Type B pancreatic cell (in vitro differentiated cells): ENCODE data around the gene FOXRED2. TPM values are rescaled to one million over a fixed set of nuclear protein-coding genes. Genes with fewer than 3 reads are reported as not detected.

ENCODE experiments used
- DNase-seq: peaks from one replicate; pipeline ENCODE4 v3.0.0; 2021; ENCODE audit warnings: mixed read lengths; ENCODE audit not compliant: unreplicated experiment; ENCODE audit errors: extremely low spot score
- H3K27ac Mint-ChIP-seq: 2 replicates; pipeline ENCODE4 v1.8.0; 2021; ENCODE audit warnings: mild to moderate bottlenecking, mixed read lengths
- H3K27me3 Mint-ChIP-seq: 2 replicates; pipeline ENCODE4 v1.8.0; 2021; ENCODE audit warnings: mixed read lengths
- H3K36me3 Mint-ChIP-seq: 2 replicates; pipeline ENCODE4 v1.8.0; 2021; ENCODE audit warnings: mixed read lengths
- H3K4me1 Mint-ChIP-seq: one replicate; pipeline ENCODE4 v1.8.0; 2021; ENCODE audit warnings: mixed read lengths; ENCODE audit not compliant: unreplicated experiment
- H3K4me3 Mint-ChIP-seq: 2 replicates; pipeline ENCODE4 v1.8.0; 2021; ENCODE audit warnings: mild to moderate bottlenecking, mixed read lengths
- H3K9me3 Mint-ChIP-seq: 2 replicates; pipeline ENCODE4 v1.8.0; 2021; ENCODE audit warnings: mixed read lengths
- total RNA-seq: library from RNA; stranded (reverse); gene quantifications from 2 replicates; pipeline ENCODE4 v1.2.1, GENCODE V29; 2021; ENCODE audit warnings: low replicate concordance
- TF ChIP-seq, protein P1 (sequence below): fragments of 200-600 bp; sonication (generic); conservative IDR thresholded peaks from 2 replicates; pipeline ENCODE4 v1.5.0; 2021; ENCODE audit warnings: antibody characterized with exemption, mild to moderate bottlenecking

FOXRED2 gene
- total RNA-seq, 1 donor from 2014 or later, result 38.8 TPM

DNA sequence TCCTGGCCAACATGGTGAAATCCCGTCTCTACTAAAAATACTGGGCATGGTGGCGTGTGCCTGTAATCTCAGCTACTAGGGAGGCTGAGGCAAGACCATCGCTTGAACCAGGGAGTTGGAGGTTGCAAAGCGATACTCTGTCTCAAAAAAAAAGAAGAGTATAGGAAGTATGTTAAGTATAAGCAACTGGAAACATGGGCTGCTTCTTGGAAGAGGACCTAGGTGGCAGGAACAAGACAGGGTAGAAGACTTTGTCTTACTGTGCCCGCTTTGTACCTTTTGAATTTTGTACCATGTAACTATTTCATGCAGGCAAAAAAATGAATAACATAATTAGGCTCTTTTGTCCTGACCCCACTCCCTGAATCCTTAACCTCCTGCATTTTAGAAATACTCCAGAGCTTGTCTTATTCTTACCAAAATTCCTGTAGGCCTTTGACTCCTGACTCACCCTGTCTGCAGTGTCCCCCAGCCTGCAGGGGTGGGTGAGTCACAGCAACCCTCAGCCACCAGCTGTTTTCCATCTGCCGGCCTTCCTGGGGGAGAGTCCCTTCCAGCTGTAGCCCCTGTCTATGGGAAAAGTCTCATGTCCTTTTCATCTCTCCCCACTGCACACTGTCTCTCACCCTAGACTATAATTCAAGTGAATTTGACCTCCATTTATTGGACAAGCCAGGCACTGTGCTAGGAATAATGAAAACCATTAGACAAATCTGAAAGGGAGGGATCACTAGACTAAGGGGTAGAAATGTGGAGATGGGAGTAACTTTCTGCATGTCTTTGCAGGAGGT lies 67.2 kb downstream of the FOXRED2 start:
- Mint-ChIP-seq H3K9me3 (no peaks in the 10 kb centered on the region), H3K4me3 (no peak overlapping the region), H3K36me3 (no peaks in the 10 kb centered on the region), H3K4me1 (peaks cover 21% of the 10 kb centered on the region), H3K27me3 (no peaks in the 10 kb centered on the region), H3K27ac (peak overlapping the region; percentile 19)
- no peak for DNase-seq
- TF ChIP-seq, protein P1, sequence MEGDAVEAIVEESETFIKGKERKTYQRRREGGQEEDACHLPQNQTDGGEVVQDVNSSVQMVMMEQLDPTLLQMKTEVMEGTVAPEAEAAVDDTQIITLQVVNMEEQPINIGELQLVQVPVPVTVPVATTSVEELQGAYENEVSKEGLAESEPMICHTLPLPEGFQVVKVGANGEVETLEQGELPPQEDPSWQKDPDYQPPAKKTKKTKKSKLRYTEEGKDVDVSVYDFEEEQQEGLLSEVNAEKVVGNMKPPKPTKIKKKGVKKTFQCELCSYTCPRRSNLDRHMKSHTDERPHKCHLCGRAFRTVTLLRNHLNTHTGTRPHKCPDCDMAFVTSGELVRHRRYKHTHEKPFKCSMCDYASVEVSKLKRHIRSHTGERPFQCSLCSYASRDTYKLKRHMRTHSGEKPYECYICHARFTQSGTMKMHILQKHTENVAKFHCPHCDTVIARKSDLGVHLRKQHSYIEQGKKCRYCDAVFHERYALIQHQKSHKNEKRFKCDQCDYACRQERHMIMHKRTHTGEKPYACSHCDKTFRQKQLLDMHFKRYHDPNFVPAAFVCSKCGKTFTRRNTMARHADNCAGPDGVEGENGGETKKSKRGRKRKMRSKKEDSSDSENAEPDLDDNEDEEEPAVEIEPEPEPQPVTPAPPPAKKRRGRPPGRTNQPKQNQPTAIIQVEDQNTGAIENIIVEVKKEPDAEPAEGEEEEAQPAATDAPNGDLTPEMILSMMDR, result no peak

Other genes starting within 250 kb of the FOXRED2 start
- gene MYH9, start 119.1 kb downstream of the FOXRED2 start, total RNA-seq, result 277 and 364 TPM in 2 replicates
- 73.4 and 77.2 TPM in 2 replicates for gene TXN2, start 25.4 kb downstream of the FOXRED2 start, total RNA-seq
- 162 and 190 TPM in 2 replicates for gene EIF3D, start 22.1 kb upstream of the FOXRED2 start, total RNA-seq
- not detected in 2 replicates for gene CACNG2, start 196.7 kb upstream of the FOXRED2 start, total RNA-seq